Smooth muscle cell (in vitro differentiated cells): Measurements from ENCODE around the gene EFNA2. TPM values are rescaled to one million over a fixed set of nuclear protein-coding genes. Genes with fewer than 3 reads are reported as not detected.

Source experiments
- DNase-seq: peaks from one replicate; lab custom pipeline; 2025; ENCODE audit not compliant: unreplicated experiment; lab: John Stamatoyannopoulos, UW
- H2AFZ ChIP-seq: fragments of 200-600 bp; sonication (generic); 2 replicates; pipeline ENCODE4 v1.6.0; 2016; ENCODE audit warnings: antibody characterized with exemption, low read depth, mild to moderate bottlenecking
- H3F3A ChIP-seq: fragments of 200-600 bp; sonication (generic); 2 replicates; pipeline ENCODE4 v1.6.0; 2017; ENCODE audit warnings: antibody characterized with exemption, low read depth
- H3K27ac ChIP-seq: fragments of 200-600 bp; sonication (generic); 2 replicates; pipeline ENCODE4 v1.5.1; 2016; ENCODE audit warnings: low read depth, mild to moderate bottlenecking
- H3K27me3 ChIP-seq: fragments of 200-600 bp; sonication (generic); 2 replicates; pipeline ENCODE4 v1.6.1; 2016; ENCODE audit warnings: low read depth, mild to moderate bottlenecking
- H3K36me3 ChIP-seq: fragments of 200-600 bp; sonication (generic); 2 replicates; pipeline ENCODE4 v1.5.1; 2016; ENCODE audit warnings: low read depth
- H3K4me1 ChIP-seq: fragments of 200-600 bp; sonication (generic); 2 replicates; pipeline ENCODE4 v1.5.1; 2016; ENCODE audit warnings: low read depth
- H3K4me2 ChIP-seq: fragments of 200-600 bp; sonication (generic); 2 replicates; pipeline ENCODE4 v1.6.0; 2016; ENCODE audit warnings: mild to moderate bottlenecking
- H3K4me3 ChIP-seq: fragments of 200-600 bp; sonication (generic); 2 replicates; pipeline ENCODE4 v1.5.1; 2016; ENCODE audit warnings: mild to moderate bottlenecking
- H3K79me2 ChIP-seq: fragments of 200-600 bp; sonication (generic); 2 replicates; pipeline ENCODE4 v1.6.0; 2016; ENCODE audit warnings: low read depth, mild to moderate bottlenecking
- H3K9ac ChIP-seq: fragments of 200-600 bp; sonication (generic); 2 replicates; pipeline ENCODE4 v1.6.0; 2016; ENCODE audit warnings: low read depth
- H3K9me3 ChIP-seq: fragments of 200-600 bp; sonication (generic); replicated peaks from 2 replicates; pipeline ENCODE4 v1.5.1; 2016; ENCODE audit warnings: low read depth
- H4K20me1 ChIP-seq: fragments of 200-600 bp; sonication (generic); 2 replicates; pipeline ENCODE4 v1.6.0; 2016; ENCODE audit warnings: low read depth
- WGBS: methylation state at CpG from one replicate; pipeline ENCODE4 v1.1.7; 2016; ENCODE audit warnings: low lambda C conversion rate; 5-methylcytosine and 5-hydroxymethylcytosine counted together
- polyA plus RNA-seq: library from polyadenylated mRNA; unstranded; fragments of >200 nt; fragmentation: Nextera tagmentation; extraction: Ambion mirVana; gene quantifications from 2 replicates; pipeline ENCODE4 v1.2.1, GENCODE V29; 2016
- total RNA-seq: library from RNA; depleted of rRNA; stranded (reverse); fragments of >200 nt; gene quantifications from 2 replicates; pipeline ENCODE4 v1.2.3, GENCODE V29; 2014
- TF ChIP-seq, protein P1 (sequence below): fragments of 200-600 bp; sonication (generic); IDR thresholded peaks from 2 replicates; pipeline ENCODE4 v1.5.1; 2017; ENCODE audit warnings: borderline replicate concordance, mild to moderate bottlenecking, antibody characterized with exemption; ENCODE audit not compliant: insufficient read depth, poor library complexity, severe bottlenecking

The EFNA2 gene
- total and polyA plus RNA-seq, 2 experiments from 2014 or later: 0.89 to 6.2 TPM

GRCh38 chr19:1249298-1249989 is 36.2 kb upstream of the EFNA2 start:
- peak; percentile 94 for DNase-seq
- WGBS: under 1% methylated on average over 38 of the region's 102 CpGs

GRCh38 chr19:1249990-1250436 is 35.7 kb upstream of the EFNA2 start:
- Histone ChIP-seq H3K27ac (peak overlapping the region; percentile 97), H3K9ac (peak overlapping the region; percentile 95), H3K4me2 (peak overlapping the region; percentile 99), H3K4me3 (peak overlapping the region; percentile 99), H3K36me3 (no peaks in the 10 kb centered on the region), H3K4me1 (peaks cover 7% of the 10 kb centered on the region), H3K27me3 (no peaks in the 10 kb centered on the region), H3F3A (peaks cover 34% of the 10 kb centered on the region), H4K20me1 (peaks cover 50% of the 10 kb centered on the region), H2AFZ (no peak overlapping the region), H3K9me3 (no peaks in the 10 kb centered on the region), H3K79me2 (peaks cover 48% of the 10 kb centered on the region)
- WGBS: under 1% methylated on average over 32 of the region's 67 CpGs
- TF ChIP-seq, protein P1, sequence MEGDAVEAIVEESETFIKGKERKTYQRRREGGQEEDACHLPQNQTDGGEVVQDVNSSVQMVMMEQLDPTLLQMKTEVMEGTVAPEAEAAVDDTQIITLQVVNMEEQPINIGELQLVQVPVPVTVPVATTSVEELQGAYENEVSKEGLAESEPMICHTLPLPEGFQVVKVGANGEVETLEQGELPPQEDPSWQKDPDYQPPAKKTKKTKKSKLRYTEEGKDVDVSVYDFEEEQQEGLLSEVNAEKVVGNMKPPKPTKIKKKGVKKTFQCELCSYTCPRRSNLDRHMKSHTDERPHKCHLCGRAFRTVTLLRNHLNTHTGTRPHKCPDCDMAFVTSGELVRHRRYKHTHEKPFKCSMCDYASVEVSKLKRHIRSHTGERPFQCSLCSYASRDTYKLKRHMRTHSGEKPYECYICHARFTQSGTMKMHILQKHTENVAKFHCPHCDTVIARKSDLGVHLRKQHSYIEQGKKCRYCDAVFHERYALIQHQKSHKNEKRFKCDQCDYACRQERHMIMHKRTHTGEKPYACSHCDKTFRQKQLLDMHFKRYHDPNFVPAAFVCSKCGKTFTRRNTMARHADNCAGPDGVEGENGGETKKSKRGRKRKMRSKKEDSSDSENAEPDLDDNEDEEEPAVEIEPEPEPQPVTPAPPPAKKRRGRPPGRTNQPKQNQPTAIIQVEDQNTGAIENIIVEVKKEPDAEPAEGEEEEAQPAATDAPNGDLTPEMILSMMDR: no peak
- no peak for DNase-seq

More at GRCh38 chr19:1249298-1249989, 36.2 kb upstream of the EFNA2 start:
- H3K36me3 ChIP-seq: no peaks in the 10 kb centered on the region
- H2AFZ ChIP-seq: no peak overlapping the region
- TF ChIP-seq, protein P1: no peak
- H3K4me1 ChIP-seq: peaks cover 7% of the 10 kb centered on the region
- H4K20me1 ChIP-seq: peaks cover 49% of the 10 kb centered on the region
- H3K9ac ChIP-seq: peak overlapping the region; percentile 98
- no peaks in the 10 kb centered on the region for H3K27me3 ChIP-seq
- H3F3A ChIP-seq: peaks cover 28% of the 10 kb centered on the region
- no peaks in the 10 kb centered on the region for H3K9me3 ChIP-seq
- H3K4me3 ChIP-seq: peak overlapping the region; percentile 99
- peak overlapping the region; percentile 99 for H3K27ac ChIP-seq
- peaks cover 43% of the 10 kb centered on the region for H3K79me2 ChIP-seq
- H3K4me2 ChIP-seq: peak overlapping the region; percentile 99

DNA sequence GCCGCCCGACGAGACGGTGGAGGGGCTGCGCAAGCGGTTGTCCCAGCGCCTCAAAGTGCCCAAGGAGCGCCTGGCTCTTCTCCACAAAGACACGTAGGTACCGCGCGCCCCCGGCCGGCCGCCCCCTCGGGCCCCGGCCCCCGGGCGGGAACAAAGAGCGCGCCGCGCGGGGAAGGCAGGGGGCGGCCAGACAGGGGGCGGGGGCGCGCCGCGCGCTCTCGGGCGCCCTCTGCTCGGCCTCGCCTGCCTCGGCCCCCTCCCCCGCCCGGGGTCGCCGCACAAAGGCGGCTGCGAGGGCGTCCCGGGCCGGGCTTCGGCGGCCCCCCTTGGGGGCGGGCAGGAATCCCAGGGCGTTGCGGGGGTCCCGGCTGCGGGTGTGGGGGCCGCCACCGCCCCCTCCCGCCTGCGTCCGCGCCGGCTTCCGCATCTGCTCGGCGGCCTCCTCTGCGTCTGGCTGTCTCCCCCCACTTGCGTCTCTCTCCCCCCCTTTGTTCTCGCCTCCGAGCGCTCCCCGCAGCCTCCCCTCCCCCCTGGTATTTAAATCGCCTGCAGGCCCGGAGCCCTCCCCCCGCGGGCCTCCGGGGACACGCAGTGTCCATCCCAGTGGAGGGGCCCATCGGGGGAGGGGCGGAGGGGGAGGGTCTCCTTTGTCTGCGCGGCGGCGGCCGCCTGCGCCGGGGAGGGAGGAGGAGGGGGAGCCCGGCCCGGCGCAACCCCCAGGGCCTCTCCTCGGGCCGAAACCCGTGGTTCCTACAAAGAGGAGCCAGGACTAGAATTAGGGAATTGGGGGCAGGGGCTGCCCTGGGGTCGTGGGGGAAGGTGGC is 35.0 kb upstream of the EFNA2 start:
- peak overlapping the region; percentile 99 for H3K4me2 ChIP-seq
- peak overlapping the region; percentile 99 for H3K4me3 ChIP-seq
- TF ChIP-seq, protein P1: peak; percentile 10
- peak overlapping the region; percentile 95 for H3K9ac ChIP-seq
- H3K4me1 ChIP-seq: peaks cover 7% of the 10 kb centered on the region
- H3F3A ChIP-seq: peaks cover 40% of the 10 kb centered on the region
- H3K27me3 ChIP-seq: no peaks in the 10 kb centered on the region
- H3K36me3 ChIP-seq: no peaks in the 10 kb centered on the region
- DNase-seq: peak; percentile 52
- WGBS: 5% methylated on average over 4 of the region's 90 CpGs
- H2AFZ ChIP-seq: no peak overlapping the region
- H3K27ac ChIP-seq: peak overlapping the region; percentile 97
- H4K20me1 ChIP-seq: peaks cover 57% of the 10 kb centered on the region
- H3K79me2 ChIP-seq: peaks cover 55% of the 10 kb centered on the region
- H3K9me3 ChIP-seq: no peaks in the 10 kb centered on the region
